ENCODE results near the gene CHRNA1. TPM values are rescaled to one million over a fixed set of nuclear protein-coding genes. Genes with fewer than 3 reads are reported as not detected.

CHRNA1 gene
- total RNA-seq, 1 experiment from 2014 or later: not detected

DNA sequence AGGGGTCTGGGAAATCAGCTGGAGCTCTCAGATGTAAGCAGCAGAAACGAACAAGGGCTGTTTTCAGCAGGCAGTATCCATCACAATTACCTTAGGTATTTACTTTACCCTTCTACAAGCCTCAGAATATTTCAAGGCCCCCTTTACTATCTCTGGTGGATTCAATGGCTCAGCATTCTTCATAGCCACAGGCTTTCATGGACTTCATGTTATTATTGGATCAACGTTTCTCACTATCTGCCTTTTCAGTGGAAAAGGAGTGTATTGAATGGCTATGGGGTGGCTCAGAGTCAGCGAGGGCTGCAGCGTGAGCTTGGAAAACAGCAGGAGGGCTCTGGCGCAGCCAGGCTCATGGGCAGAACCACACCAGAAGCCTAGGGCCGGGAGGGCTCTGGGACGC lies 16.6 kb upstream of the CHRNA1 start:
- Histone ChIP-seq H3K36me3 (ENCODE audit: control insufficient read depth in 1 of 2, insufficient read depth in 2 of 2, low read length in 2 of 2) (no peaks in the 10 kb centered on the region), H3K79me2 (ENCODE audit: insufficient read depth, low read length) (no peaks in the 10 kb centered on the region), H3K4me1 (ENCODE audit: control insufficient read depth in 1 of 2, insufficient read depth in 2 of 2, low read length in 2 of 2) (peaks cover 0 to 4% of the 10 kb centered on the region in 2 experiments; a peak in 1 of 4 replicates), H3K27ac (ENCODE audit: low read depth, low read length) (no peak overlapping the region), H3K27me3 (ENCODE audit: insufficient read depth, low read length) (no peaks in the 10 kb centered on the region), H3K9ac (ENCODE audit: low read length) (no peak overlapping the region), H2AFZ (ENCODE audit: low read depth, low read length, poor library complexity, severe bottlenecking) (no peak overlapping the region), H3K4me2 (ENCODE audit: low read length) (no peak overlapping the region), H3K9me2 (ENCODE audit: insufficient read depth) (no peaks in the 10 kb centered on the region), H4K20me1 (ENCODE audit: insufficient read depth) (no peaks in the 10 kb centered on the region), H3K9me3 (ENCODE audit: control insufficient read depth in 1 of 2, insufficient read depth in 1 of 2, low read depth in 1 of 2, low read length in 2 of 2) (no peaks in the 10 kb centered on the region), H3K4me3 (replicated peaks in 1 of 2; ENCODE audit: low read depth in 1 of 2, low read length in 2 of 2) (no peak overlapping the region)
- no peak for DNase-seq (ENCODE audit: low read depth, low spot score)
- BruUV-seq (replicated peaks): no TSS peak
- intact Hi-C loops (cut with micrococcal nuclease): no loop called here
- TF ChIP-seq ELF1 (IDR thresholded peaks at IDR 0.05; ENCODE audit: borderline replicate concordance, low read depth): no peak
- TF ChIP-seq POLR2AphosphoS5 (IDR thresholded peaks at IDR 0.05; ENCODE audit: low read depth, low read length): no peak
- no peak for TF ChIP-seq EGR1 (IDR thresholded peaks at IDR 0.05; ENCODE audit: low read depth)
- no peak for TF ChIP-seq TCF7L2 (IDR thresholded peaks at IDR 0.05; ENCODE audit: borderline replicate concordance, extremely low read depth, insufficient read depth, insufficient read length)
- TF ChIP-seq FOSL1 (IDR thresholded peaks at IDR 0.05; ENCODE audit: low read depth): no peak
- TF ChIP-seq, protein P1, sequence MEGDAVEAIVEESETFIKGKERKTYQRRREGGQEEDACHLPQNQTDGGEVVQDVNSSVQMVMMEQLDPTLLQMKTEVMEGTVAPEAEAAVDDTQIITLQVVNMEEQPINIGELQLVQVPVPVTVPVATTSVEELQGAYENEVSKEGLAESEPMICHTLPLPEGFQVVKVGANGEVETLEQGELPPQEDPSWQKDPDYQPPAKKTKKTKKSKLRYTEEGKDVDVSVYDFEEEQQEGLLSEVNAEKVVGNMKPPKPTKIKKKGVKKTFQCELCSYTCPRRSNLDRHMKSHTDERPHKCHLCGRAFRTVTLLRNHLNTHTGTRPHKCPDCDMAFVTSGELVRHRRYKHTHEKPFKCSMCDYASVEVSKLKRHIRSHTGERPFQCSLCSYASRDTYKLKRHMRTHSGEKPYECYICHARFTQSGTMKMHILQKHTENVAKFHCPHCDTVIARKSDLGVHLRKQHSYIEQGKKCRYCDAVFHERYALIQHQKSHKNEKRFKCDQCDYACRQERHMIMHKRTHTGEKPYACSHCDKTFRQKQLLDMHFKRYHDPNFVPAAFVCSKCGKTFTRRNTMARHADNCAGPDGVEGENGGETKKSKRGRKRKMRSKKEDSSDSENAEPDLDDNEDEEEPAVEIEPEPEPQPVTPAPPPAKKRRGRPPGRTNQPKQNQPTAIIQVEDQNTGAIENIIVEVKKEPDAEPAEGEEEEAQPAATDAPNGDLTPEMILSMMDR (IDR thresholded peaks at IDR 0.05 in 2 of 3, conservative IDR thresholded peaks at IDR 0.05 in 1 of 3; ENCODE audit: borderline replicate concordance in 1 of 3, insufficient read depth in 1 of 3, low read depth in 2 of 3, low read length in 2 of 3): no peak
- TF ChIP-seq POLR2A (IDR thresholded peaks at IDR 0.05; ENCODE audit: borderline replicate concordance, extremely low read depth, insufficient read depth, insufficient read length): no peak
- no peak for TF ChIP-seq YY1 (IDR thresholded peaks at IDR 0.05; ENCODE audit: extremely low read depth, insufficient replicate concordance, low read depth, low read length)
- TF ChIP-seq CBX3 (IDR thresholded peaks at IDR 0.05; ENCODE audit: low read depth): no peak
- no peak for TF ChIP-seq EZH2 (IDR thresholded peaks at IDR 0.05)
- TF ChIP-seq CEBPB (IDR thresholded peaks at IDR 0.05; ENCODE audit: low read depth): no peak
- TF ChIP-seq, protein P2, sequence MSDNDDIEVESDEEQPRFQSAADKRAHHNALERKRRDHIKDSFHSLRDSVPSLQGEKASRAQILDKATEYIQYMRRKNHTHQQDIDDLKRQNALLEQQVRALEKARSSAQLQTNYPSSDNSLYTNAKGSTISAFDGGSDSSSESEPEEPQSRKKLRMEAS (IDR thresholded peaks at IDR 0.05): no peak
- TF ChIP-seq, protein P3, sequence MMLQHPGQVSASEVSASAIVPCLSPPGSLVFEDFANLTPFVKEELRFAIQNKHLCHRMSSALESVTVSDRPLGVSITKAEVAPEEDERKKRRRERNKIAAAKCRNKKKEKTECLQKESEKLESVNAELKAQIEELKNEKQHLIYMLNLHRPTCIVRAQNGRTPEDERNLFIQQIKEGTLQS (IDR thresholded peaks at IDR 0.05): no peak
- TF ChIP-seq RAD21 (IDR thresholded peaks at IDR 0.05; ENCODE audit: low read depth): no peak
- TF ChIP-seq, protein P4, sequence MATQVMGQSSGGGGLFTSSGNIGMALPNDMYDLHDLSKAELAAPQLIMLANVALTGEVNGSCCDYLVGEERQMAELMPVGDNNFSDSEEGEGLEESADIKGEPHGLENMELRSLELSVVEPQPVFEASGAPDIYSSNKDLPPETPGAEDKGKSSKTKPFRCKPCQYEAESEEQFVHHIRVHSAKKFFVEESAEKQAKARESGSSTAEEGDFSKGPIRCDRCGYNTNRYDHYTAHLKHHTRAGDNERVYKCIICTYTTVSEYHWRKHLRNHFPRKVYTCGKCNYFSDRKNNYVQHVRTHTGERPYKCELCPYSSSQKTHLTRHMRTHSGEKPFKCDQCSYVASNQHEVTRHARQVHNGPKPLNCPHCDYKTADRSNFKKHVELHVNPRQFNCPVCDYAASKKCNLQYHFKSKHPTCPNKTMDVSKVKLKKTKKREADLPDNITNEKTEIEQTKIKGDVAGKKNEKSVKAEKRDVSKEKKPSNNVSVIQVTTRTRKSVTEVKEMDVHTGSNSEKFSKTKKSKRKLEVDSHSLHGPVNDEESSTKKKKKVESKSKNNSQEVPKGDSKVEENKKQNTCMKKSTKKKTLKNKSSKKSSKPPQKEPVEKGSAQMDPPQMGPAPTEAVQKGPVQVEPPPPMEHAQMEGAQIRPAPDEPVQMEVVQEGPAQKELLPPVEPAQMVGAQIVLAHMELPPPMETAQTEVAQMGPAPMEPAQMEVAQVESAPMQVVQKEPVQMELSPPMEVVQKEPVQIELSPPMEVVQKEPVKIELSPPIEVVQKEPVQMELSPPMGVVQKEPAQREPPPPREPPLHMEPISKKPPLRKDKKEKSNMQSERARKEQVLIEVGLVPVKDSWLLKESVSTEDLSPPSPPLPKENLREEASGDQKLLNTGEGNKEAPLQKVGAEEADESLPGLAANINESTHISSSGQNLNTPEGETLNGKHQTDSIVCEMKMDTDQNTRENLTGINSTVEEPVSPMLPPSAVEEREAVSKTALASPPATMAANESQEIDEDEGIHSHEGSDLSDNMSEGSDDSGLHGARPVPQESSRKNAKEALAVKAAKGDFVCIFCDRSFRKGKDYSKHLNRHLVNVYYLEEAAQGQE (IDR thresholded peaks at IDR 0.05; ENCODE audit: low read depth): no peak
- TF ChIP-seq, protein P5, sequence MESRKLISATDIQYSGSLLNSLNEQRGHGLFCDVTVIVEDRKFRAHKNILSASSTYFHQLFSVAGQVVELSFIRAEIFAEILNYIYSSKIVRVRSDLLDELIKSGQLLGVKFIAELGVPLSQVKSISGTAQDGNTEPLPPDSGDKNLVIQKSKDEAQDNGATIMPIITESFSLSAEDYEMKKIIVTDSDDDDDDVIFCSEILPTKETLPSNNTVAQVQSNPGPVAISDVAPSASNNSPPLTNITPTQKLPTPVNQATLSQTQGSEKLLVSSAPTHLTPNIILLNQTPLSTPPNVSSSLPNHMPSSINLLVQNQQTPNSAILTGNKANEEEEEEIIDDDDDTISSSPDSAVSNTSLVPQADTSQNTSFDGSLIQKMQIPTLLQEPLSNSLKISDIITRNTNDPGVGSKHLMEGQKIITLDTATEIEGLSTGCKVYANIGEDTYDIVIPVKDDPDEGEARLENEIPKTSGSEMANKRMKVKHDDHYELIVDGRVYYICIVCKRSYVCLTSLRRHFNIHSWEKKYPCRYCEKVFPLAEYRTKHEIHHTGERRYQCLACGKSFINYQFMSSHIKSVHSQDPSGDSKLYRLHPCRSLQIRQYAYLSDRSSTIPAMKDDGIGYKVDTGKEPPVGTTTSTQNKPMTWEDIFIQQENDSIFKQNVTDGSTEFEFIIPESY (IDR thresholded peaks at IDR 0.05; ENCODE audit: extremely low read depth, insufficient replicate concordance, low read length): no peak
- no peak for TF ChIP-seq EZH2phosphoT487 (IDR thresholded peaks at IDR 0.05; ENCODE audit: borderline replicate concordance)
- TF ChIP-seq SRF (IDR thresholded peaks at IDR 0.05; ENCODE audit: low read depth): no peak
- CTCF ChIA-PET: interaction anchor here (1.9 kb wide), 1 partner anchor 9 kb away, joined by 9 read pairs; no protein-coding TSS in a partner anchor
- RAD21 ChIA-PET (ENCODE audit: low non-redundant PET in 1 of 2, low total read pairs in 2 of 2, uncharacterized antibody in 2 of 2, unreplicated experiment in 2 of 2): no interaction called here
- POLR2A ChIA-PET: no interaction called here
- ATAC-seq: no peak
